HepG2 (cell line): Measurements from ENCODE around the gene EBF4. TPM values are rescaled to one million over a fixed set of nuclear protein-coding genes. Genes with fewer than 3 reads are reported as not detected.
A peak's percentile ranks its signal among the peaks of the same experiment; 100 is the strongest.

Source experiments
- AGO1 ChIP-seq: fragments of 200-400 bp; formaldehyde crosslinking; IDR thresholded peaks from 2 replicates; pipeline ENCODE4 v1.6.1; 2017; ENCODE audit warnings: mild to moderate bottlenecking, low read depth, low read length, moderate library complexity; ENCODE audit not compliant: poor library complexity, severe bottlenecking
- DNMT1 ChIP-seq: sonication (generic); formaldehyde crosslinking; IDR thresholded peaks from 2 replicates; pipeline ENCODE4 v1.5.1; 2020; ENCODE audit warnings: mild to moderate bottlenecking, missing genetic modification reagents
- DNMT3B ChIP-seq: conservative IDR thresholded peaks from 2 replicates; pipeline ENCODE4 v1.6.1; 2016; ENCODE audit warnings: missing biosample characterization, control low read depth
- ESRRA ChIP-seq: sonication (generic); formaldehyde crosslinking; IDR thresholded peaks from 2 replicates; pipeline ENCODE4 v1.5.1; 2020; ENCODE audit warnings: mild to moderate bottlenecking, low read depth, missing genetic modification reagents
- FOXA3 ChIP-seq: IDR thresholded peaks from 2 replicates; pipeline ENCODE4 v1.6.1; 2016; ENCODE audit warnings: missing genetic modification reagents, missing compliant biosample characterization
- KLF12 ChIP-seq: sonication (generic); formaldehyde crosslinking; IDR thresholded peaks from 2 replicates; pipeline ENCODE4 v1.4.0; 2020; ENCODE audit warnings: missing genetic modification reagents, borderline replicate concordance
- MTA3 ChIP-seq: sonication (generic); formaldehyde crosslinking; IDR thresholded peaks from 2 replicates; pipeline ENCODE4 v1.4.0; 2020; ENCODE audit warnings: missing genetic modification reagents
- POLR2G ChIP-seq: fragments of 200-400 bp; formaldehyde crosslinking; IDR thresholded peaks from 2 replicates; pipeline ENCODE4 v1.6.1; 2018; ENCODE audit warnings: mild to moderate bottlenecking, low read depth, low read length, moderate library complexity
- PRMT3 ChIP-seq: sonication (generic); formaldehyde crosslinking; IDR thresholded peaks from 2 replicates; pipeline ENCODE4 v1.8.1; 2022; ENCODE audit warnings: low read depth, mild to moderate bottlenecking, moderate library complexity, missing genetic modification reagents, borderline replicate concordance
- RBM39 ChIP-seq: fragments of 200-400 bp; formaldehyde crosslinking; IDR thresholded peaks from one replicate; pipeline ENCODE4 v1.6.1; 2018; ENCODE audit warnings: antibody characterized with exemption, mild to moderate bottlenecking, low read depth, low read length; ENCODE audit not compliant: poor library complexity, severe bottlenecking
- SIX4 ChIP-seq: sonication (generic); formaldehyde crosslinking; IDR thresholded peaks from 2 replicates; pipeline ENCODE4 v1.4.0; 2020; ENCODE audit warnings: missing genetic modification reagents
- SSRP1 ChIP-seq: IDR thresholded peaks from 2 replicates; pipeline ENCODE4 v1.6.1; 2016; ENCODE audit warnings: control low read depth
- ZBTB10 ChIP-seq: sonication (generic); formaldehyde crosslinking; IDR thresholded peaks from 2 replicates; pipeline ENCODE4 v1.4.0; 2020; ENCODE audit warnings: missing genetic modification reagents, borderline replicate concordance
- ZFP36 ChIP-seq: fragments of 150-350 bp; IDR thresholded peaks from 2 replicates; pipeline ENCODE4 v1.6.1; 2018; ENCODE audit warnings: borderline replicate concordance, low read length, low read depth; ENCODE audit not compliant: partially characterized antibody
- ZFP36L1 ChIP-seq: sonication (generic); formaldehyde crosslinking; IDR thresholded peaks from 2 replicates; pipeline ENCODE4 v1.8.0; 2022; ENCODE audit warnings: mild to moderate bottlenecking, missing genetic modification reagents, moderate library complexity
- ZFY ChIP-seq: sonication (generic); formaldehyde crosslinking; IDR thresholded peaks from 2 replicates; pipeline ENCODE4 v1.4.0; 2020; ENCODE audit warnings: missing genetic modification reagents
- ZNF619 ChIP-seq: sonication (generic); formaldehyde crosslinking; IDR thresholded peaks from 2 replicates; pipeline ENCODE4 v1.4.0; 2020; ENCODE audit warnings: mild to moderate bottlenecking, missing genetic modification reagents
- ZNF652 ChIP-seq: IDR thresholded peaks from 2 replicates; pipeline ENCODE4 v1.6.1; 2016; ENCODE audit warnings: low read depth, borderline replicate concordance
- ZSCAN22 ChIP-seq: sonication (generic); formaldehyde crosslinking; IDR thresholded peaks from 2 replicates; pipeline ENCODE4 v1.4.0; 2020; ENCODE audit warnings: mild to moderate bottlenecking, missing genetic modification reagents
- polyA plus RNA-seq, 8 experiments: library from polyadenylated mRNA; depleted of rRNA in 3 of 8; stranded (reverse) in 7 of 8; unstranded in 1 of 8; fragments of >200 nt; fragmentation: Illumina TruSeq in 4 of 8; extraction: Trizol in 4 of 8; gene quantifications; 2 replicates each; pipeline versions ENCODE4 v1.2.1 to v1.2.3, GENCODE V29; 2011 to 2016; ENCODE audit warnings: low read depth in 4 of 8, missing spikeins in 1 of 8, mixed read lengths in 1 of 8; ENCODE audit not compliant: insufficient read depth in 1 of 8
- total RNA-seq, 5 experiments: library from RNA; depleted of rRNA; stranded (reverse); fragments of >200 nt; fragmentation: Illumina TruSeq; extraction: Trizol; gene quantifications; 2 replicates each; pipeline ENCODE4 v1.2.3, GENCODE V29; 2016; ENCODE audit warnings: low read depth in 1 of 5
- TF ChIP-seq, protein P1 (sequence below): sonication (generic); formaldehyde crosslinking; IDR thresholded peaks from 2 replicates; pipeline ENCODE4 v1.4.0; 2020; ENCODE audit warnings: mild to moderate bottlenecking, missing genetic modification reagents, borderline replicate concordance
- TF ChIP-seq, protein P2 (sequence below): sonication (generic); formaldehyde crosslinking; IDR thresholded peaks from 2 replicates; pipeline ENCODE4 v1.8.1; 2022; ENCODE audit warnings: mild to moderate bottlenecking, missing genetic modification reagents
- TF ChIP-seq, protein P3 (sequence below): sonication (generic); formaldehyde crosslinking; IDR thresholded peaks from 2 replicates; pipeline ENCODE4 v1.4.0; 2020; ENCODE audit warnings: missing genetic modification reagents
- TF ChIP-seq, protein P4 (sequence below): IDR thresholded peaks from 2 replicates; pipeline ENCODE4 v1.6.1; 2012; ENCODE audit warnings: low read depth, low read length, improper control_type of control experiment

EBF4 gene
- total and polyA plus RNA-seq, 2 of the 13 experiments (the other 11 are each of a cell fraction or from before 2014, with no cell fraction given), result 0.84 to 2.2 TPM

DNA sequence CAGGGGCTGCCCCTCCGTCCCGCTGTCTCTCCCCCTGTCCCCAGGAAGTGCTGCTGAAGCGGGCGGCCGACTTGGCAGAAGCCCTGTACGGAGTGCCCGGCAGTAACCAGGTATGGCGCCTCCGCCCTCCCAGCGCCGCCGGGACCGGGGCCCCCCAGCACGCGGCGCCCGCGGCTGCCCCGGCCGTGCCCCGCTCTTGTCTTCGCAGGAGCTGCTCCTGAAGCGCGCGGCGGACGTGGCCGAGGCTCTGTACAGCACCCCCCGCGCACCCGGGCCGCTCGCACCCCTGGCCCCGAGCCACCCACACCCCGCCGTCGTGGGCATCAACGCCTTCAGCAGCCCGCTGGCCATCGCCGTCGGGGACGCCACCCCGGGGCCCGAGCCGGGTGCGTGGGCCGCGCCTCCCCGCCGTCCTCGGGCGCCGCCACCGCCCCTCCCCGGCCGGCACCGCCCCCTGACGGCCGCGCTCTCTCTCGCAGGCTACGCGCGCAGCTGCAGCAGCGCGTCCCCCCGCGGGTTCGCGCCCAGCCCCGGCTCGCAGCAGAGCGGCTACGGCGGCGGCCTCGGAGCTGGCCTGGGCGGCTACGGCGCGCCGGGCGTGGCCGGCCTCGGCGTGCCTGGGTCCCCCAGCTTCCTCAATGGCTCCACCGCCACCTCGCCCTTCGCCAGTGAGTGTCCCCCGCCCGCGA lies 59.4 kb downstream of the EBF4 start (continued):
- no peak; the same call in 1 of the 2 replicates for TF ChIP-seq ZBTB10 (CRISPR knock-in tag)
- TF ChIP-seq ZNF652, result no peak
- TF ChIP-seq SSRP1 (CRISPR knock-in tag), result no peak
- TF ChIP-seq ZNF619 (CRISPR knock-in tag), result no peak
- TF ChIP-seq, protein P1, sequence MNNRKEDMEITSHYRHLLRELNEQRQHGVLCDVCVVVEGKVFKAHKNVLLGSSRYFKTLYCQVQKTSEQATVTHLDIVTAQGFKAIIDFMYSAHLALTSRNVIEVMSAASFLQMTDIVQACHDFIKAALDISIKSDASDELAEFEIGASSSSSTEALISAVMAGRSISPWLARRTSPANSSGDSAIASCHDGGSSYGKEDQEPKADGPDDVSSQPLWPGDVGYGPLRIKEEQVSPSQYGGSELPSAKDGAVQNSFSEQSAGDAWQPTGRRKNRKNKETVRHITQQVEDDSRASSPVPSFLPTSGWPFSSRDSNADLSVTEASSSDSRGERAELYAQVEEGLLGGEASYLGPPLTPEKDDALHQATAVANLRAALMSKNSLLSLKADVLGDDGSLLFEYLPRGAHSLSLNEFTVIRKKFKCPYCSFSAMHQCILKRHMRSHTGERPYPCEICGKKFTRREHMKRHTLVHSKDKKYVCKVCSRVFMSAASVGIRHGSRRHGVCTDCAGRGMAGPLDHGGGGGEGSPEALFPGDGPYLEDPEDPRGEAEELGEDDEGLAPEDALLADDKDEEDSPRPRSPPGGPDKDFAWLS (CRISPR knock-in tag), result no peak
- TF ChIP-seq DNMT3B (CRISPR knock-in tag), result no peak
- peak; percentile 19 for TF ChIP-seq AGO1
- TF ChIP-seq ZFP36L1 (CRISPR knock-in tag), result no peak; the same call in 1 of the 2 replicates
- TF ChIP-seq ZSCAN22, result no peak
- TF ChIP-seq, protein P2, sequence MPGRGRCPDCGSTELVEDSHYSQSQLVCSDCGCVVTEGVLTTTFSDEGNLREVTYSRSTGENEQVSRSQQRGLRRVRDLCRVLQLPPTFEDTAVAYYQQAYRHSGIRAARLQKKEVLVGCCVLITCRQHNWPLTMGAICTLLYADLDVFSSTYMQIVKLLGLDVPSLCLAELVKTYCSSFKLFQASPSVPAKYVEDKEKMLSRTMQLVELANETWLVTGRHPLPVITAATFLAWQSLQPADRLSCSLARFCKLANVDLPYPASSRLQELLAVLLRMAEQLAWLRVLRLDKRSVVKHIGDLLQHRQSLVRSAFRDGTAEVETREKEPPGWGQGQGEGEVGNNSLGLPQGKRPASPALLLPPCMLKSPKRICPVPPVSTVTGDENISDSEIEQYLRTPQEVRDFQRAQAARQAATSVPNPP, result 0 out of 2 replicates have a peak, but pooled peaks have one; percentile 22
- no peak for TF ChIP-seq PRMT3 (CRISPR knock-in tag)
- TF ChIP-seq POLR2G, result no peak
- no peak for TF ChIP-seq ZFP36
- peak; percentile 88 for TF ChIP-seq KLF12 (CRISPR knock-in tag)
- TF ChIP-seq ZFY, result peak; percentile 59; the same call in 1 of the 2 replicates
- TF ChIP-seq DNMT1 (CRISPR knock-in tag), result no peak
- no peak for TF ChIP-seq SIX4 (CRISPR knock-in tag)
- TF ChIP-seq MTA3 (CRISPR knock-in tag), result no peak
- no peak for TF ChIP-seq ESRRA (CRISPR knock-in tag)
- TF ChIP-seq RBM39, result no peak
- TF ChIP-seq, protein P3, sequence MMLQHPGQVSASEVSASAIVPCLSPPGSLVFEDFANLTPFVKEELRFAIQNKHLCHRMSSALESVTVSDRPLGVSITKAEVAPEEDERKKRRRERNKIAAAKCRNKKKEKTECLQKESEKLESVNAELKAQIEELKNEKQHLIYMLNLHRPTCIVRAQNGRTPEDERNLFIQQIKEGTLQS (CRISPR knock-in tag), result no peak
- TF ChIP-seq, protein P4, sequence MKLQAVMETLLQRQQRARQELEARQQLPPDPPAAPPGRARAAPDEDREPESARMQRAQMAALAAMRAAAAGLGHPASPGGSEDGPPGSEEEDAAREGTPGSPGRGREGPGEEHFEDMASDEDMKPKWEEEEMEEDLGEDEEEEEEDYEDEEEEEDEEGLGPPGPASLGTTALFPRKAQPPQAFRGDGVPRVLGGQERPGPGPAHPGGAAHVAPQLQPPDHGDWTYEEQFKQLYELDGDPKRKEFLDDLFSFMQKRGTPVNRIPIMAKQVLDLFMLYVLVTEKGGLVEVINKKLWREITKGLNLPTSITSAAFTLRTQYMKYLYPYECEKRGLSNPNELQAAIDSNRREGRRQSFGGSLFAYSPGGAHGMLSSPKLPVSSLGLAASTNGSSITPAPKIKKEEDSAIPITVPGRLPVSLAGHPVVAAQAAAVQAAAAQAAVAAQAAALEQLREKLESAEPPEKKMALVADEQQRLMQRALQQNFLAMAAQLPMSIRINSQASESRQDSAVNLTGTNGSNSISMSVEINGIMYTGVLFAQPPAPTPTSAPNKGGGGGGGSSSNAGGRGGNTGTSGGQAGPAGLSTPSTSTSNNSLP, result no peak
- no peak for TF ChIP-seq FOXA3
